SK-N-SH (cell line): Measurements from ENCODE around the gene ZNF425.

ENCODE experiments used
- PBX3 ChIP-seq: IDR thresholded peaks from 2 replicates; pipeline ENCODE4; 2012
- REST ChIP-seq: IDR thresholded peaks from 2 replicates; pipeline ENCODE4 v1.6.1; 2012; ENCODE audit warnings: mild to moderate bottlenecking, low read depth, low read length, moderate library complexity
- SIN3A ChIP-seq: IDR thresholded peaks from 2 replicates; pipeline ENCODE4 v1.6.1; 2012; ENCODE audit warnings: low read depth, mild to moderate bottlenecking, low read length, moderate library complexity, borderline replicate concordance
- TF ChIP-seq, protein P1 (sequence below): fragments of 200-600 bp; sonication (generic); IDR thresholded peaks from 2 replicates; pipeline ENCODE4 v1.6.1; 2017; ENCODE audit warnings: antibody characterized with exemption, mild to moderate bottlenecking, moderate library complexity
- TF ChIP-seq, protein P2 (sequence below): IDR thresholded peaks from 2 replicates; pipeline ENCODE4 v1.4.0; 2012; ENCODE audit warnings: low read depth

GRCh38 chr7:149172534-149172920 lies 46.4 kb upstream of the ZNF425 start:
- TF ChIP-seq REST, result no peak
- TF ChIP-seq SIN3A, result no peak
- TF ChIP-seq, protein P1, sequence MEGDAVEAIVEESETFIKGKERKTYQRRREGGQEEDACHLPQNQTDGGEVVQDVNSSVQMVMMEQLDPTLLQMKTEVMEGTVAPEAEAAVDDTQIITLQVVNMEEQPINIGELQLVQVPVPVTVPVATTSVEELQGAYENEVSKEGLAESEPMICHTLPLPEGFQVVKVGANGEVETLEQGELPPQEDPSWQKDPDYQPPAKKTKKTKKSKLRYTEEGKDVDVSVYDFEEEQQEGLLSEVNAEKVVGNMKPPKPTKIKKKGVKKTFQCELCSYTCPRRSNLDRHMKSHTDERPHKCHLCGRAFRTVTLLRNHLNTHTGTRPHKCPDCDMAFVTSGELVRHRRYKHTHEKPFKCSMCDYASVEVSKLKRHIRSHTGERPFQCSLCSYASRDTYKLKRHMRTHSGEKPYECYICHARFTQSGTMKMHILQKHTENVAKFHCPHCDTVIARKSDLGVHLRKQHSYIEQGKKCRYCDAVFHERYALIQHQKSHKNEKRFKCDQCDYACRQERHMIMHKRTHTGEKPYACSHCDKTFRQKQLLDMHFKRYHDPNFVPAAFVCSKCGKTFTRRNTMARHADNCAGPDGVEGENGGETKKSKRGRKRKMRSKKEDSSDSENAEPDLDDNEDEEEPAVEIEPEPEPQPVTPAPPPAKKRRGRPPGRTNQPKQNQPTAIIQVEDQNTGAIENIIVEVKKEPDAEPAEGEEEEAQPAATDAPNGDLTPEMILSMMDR, result no peak
- TF ChIP-seq, protein P2, sequence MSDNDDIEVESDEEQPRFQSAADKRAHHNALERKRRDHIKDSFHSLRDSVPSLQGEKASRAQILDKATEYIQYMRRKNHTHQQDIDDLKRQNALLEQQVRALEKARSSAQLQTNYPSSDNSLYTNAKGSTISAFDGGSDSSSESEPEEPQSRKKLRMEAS, result no peak
- TF ChIP-seq PBX3, result no peak
